Islet precursor cell (in vitro differentiated cells): ENCODE data around the gene PPP1R12C.
A peak's percentile ranks its signal among the peaks of the same experiment; 100 is the strongest.

Experiments used
- DNase-seq: peaks from one replicate; pipeline ENCODE4 v3.0.0-alpha.2; 2018

Gene PPP1R12C

DNA sequence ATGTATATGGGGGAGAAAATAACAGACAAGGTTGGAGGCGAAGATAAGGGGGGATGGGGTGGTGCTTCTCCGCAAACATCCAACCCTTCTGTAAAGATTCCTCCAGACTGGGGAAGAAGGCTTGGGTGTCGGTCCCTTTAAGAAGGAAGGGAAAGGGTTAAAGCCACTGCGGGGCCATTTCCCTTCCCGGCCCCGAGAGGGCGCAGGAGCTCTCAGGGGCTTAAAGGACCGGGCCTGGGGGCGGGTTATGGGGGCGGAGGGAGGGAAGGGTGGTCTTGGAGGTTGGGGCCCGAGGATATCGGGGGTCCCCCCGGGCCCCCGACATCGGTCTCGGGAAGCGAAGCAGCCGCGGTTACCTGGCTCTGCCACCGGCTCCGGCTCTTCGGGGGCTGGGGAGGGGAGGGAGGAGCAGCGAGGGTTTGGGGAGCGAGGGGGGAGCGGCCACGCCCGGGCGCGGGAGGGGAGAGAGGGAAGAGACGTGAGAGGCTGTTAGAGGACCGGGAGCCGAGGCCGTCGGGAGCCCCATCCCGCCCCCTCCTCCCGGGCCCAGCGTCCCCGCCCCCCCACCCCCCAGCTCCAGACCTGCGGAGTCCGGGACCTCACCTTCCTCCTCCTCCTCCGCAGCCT, 28.8 kb upstream of the PPP1R12C start:
- no peak for DNase-seq

DNA sequence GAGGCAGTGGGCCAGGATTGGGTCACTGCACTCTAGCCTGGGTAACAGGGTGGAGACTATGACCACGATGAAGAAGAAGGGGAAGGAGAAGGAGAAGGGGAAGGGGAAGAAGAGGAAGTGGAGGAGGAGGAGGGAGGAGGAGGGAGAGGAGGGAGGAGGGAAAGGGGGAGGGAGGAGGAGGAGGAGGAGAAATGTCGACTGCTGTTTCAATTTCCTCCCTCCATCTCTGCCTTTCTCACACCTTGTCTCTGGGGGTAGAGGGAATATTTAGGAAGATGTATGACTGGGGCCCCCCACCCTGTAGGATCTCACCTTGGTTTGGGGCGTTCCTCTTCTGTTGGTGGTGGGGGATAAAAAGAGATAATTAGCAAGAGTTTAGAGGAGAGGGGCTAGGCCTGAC, 27.8 kb upstream of the PPP1R12C start:
- no peak for DNase-seq

DNA sequence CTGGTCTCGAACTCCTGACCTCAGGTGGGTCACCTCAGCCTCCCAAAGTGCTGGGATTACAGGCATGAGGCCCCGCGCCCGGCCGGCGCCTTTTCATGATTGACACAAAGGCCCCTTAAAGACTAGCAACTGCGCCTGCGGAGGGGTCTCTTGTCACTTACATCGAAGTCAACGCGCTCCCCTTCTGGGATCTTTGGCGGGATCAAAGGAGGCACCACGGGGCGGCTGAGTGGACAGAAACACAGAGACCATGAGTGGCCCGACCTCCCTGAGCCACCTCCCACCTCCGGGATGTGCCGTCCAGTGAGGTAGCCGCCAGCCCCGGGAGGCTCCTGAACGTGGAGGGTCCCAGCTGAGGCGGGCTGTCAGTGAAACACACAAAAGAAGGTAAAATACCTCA, 24.3 kb upstream of the PPP1R12C start:
- no peak for DNase-seq

DNA sequence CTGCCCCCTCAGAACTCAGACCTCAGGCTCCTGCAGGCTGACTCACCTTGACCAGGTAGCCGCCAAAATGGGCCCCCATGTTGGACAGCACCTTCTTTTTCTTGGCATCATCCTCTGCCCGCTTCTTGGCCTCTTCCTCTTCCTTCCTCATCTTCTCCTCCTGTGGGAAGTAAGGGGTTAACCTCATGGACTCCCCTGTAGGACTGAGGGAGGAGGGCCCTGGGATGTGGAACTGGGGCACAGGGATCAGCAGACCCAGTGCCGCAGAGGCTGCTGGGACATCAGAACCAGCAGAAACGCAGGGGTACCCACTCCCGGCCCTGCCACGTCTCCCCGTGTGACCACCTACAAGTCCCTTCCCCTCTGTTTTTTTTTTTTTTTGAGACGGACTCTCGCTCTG, 20.5 kb upstream of the PPP1R12C start:
- DNase-seq = no peak

DNA sequence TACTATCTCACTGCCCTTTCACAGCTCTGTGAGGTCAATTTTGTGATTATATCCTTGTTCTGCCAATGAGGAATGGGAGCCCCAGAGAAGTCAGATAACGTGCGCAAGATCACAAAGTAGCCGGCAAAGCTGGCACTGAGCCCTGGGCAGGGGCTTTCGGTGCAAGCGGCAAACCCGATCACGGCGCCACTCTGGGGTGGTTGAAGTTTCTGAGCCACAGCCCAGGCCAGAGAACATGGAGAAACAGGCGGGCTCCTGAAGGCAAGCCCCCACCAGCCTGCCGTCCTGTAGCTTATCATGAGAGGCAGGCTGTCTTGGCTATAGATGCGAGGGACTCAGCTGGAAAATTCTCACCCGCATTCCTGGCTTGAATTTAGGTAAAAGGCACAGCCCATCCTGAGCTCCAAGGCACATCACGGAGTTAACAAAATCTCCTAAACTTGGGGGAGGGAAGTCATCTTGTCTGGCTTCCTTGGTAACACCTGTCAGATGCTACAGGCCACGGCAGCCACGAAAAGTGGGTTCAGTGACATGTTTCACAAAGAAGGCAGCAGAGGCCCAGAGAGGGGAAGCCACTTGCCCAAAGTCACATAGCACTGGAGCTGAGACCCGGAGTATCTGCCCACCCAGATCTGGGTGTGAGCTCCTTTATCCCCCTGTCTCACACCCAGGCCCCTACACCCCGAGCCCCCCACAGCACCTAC, 19.1 kb upstream of the PPP1R12C start:
- DNase-seq = no peak

DNA sequence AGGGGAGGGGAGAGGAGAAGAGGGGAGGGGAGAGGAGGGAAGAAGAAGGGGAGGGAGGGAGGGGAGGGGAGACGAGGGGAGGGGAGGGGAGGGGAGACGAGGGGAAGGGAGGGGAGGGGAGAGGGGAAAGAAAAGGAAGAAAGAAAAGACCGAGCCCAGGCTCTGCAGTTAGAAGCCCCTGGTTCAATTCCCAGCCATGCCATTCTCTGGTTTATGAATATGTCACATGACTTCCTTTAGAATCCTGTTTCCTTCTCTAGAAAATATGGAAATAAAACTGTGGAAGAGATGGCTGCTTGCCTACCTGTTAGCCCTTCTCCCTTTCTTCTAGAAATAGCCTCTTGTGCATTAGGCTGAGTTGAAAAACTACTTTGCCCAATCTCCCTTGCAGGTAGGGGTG, 17.3 kb upstream of the PPP1R12C start:
- DNase-seq = no peak

DNA sequence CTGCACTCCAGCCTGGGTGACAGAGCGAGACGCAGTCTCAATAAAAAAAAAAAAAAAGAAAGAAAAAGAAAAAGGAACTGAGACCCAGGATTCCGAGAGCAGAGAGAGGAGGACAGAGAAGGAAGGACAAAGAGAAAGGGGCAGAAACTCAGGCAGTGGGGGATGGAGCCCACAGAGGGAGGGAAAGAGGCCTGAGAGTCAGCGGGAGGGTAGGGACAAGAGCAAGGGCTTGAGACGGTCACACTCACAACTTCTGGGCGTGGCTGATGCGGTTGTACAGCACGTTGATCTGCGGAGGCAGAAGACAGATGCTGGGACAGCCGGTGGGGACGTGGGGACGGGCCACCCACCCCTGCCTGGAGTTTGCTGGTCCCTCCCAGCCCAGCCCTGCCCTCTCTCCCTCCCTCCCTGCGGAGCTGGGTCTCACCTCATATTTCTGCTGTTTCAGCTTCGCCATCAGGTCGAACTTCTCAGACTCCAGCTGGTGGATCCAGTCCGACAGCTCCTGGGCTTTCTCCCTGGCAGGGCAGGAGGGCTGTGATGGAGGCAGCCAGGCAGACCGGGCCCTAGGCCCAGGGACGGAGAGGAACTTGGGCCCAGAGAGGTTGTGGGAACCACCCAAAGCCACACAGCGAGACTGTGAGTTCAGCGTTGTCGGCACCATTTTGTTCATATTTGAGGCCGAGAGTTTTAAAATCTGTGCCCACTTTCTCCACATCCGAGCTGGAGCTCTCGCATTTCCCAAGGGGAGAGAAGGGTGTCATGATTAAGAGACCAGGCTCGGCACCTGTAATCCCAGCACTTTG, 16.4 kb upstream of the PPP1R12C start:
- no peak for DNase-seq

DNA sequence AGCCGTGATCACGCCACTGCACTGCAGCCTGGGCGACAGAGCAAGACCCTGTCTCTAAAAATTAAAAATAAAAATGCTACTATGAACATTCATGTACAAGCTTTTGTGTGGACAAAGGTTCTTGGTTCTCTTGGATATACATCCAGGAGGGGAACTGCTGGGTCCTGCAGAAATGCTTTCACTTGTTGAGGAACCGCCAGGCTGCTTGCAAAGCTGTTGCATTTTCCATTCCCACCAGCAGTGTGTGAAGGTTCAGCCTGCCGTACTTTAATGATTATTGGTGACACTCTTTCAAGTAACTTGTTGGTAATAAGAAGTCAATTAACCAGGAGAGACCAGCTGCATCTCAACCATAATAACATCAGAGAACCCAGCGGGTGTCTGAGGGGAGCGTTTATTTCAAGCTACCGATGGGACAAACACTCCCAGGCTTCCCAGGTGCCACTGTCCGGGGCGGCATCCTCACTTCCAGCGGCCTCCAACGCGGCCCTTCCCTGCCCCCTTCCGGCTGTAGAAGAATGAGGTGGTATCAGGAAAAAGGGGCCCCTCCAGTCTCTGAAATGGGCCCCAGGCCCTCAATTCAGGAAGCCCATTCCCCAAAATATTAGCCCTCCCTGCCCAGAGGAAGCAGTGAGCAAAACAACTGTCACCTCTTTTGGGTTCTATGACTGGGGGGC, 15.2 kb upstream of the PPP1R12C start:
- no peak for DNase-seq

DNA sequence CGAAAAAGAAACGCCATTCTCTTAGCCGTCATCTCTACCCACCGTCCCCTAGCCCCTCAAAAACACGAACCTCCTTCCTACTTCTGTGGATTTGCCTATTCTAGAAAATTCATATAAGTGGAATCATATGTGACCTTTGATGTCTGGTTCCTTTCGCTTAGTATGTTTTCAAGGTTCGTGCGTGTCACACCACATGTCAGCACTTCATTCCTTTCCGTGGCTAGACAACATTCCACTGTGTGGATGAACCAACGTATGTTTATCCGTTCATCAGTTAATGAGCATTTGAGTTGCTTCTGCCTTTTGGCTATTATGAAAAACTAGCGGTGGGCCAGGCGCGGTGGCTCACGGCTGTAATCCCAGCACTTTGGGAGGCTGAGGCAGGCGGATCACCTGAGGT, 14.0 kb upstream of the PPP1R12C start:
- no peak for DNase-seq

DNA sequence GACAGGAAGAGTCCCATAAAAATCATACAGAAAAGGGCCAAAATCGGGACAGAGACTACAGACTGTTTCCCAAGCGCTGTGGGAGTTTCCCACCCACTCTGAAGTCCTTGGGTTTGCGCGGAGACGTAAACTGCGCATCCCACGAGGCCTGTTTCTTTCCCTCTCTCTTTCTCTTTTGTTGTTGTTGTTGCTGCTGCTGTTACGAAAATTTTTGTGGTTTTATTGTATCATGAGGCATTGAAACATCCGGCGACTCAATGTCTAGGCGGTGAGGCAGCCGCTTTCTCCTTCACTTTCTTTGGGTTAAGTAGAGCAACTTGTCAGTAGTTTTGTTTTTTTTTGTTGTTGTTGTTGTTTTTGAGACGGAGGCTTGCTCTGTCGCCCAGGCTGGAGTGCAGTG, 1.6 kb upstream of the PPP1R12C start:
- DNase-seq = no peak

DNA sequence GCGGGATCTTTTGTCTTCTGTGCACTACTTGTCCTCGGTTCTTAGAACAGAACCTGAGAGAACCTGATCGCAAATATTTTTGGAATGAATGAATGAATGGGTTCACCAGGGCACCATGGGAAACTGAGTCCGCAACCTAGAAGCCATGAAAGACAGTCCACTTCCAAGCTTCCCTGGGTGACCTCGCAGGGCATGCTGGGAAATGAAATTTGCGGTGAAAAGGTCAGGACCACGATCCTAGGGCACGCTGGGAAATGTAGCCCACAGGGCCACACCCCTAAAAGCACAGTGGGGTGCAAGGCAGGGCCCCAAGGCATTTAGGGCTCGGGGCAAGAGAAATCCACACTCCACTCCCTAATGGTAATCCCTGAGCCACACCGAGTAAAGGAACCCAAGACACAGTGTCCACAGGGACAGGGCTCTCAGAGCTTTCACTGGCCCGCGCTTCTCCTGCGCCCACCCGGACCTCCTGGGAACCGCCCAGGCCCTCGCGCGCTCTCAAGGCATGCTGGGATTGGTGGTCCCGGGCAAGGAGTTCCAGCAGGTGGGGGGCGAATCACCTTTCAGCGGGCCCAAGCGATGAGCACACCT, 1.1 kb upstream of the PPP1R12C start:
- DNase-seq = no peak

DNA sequence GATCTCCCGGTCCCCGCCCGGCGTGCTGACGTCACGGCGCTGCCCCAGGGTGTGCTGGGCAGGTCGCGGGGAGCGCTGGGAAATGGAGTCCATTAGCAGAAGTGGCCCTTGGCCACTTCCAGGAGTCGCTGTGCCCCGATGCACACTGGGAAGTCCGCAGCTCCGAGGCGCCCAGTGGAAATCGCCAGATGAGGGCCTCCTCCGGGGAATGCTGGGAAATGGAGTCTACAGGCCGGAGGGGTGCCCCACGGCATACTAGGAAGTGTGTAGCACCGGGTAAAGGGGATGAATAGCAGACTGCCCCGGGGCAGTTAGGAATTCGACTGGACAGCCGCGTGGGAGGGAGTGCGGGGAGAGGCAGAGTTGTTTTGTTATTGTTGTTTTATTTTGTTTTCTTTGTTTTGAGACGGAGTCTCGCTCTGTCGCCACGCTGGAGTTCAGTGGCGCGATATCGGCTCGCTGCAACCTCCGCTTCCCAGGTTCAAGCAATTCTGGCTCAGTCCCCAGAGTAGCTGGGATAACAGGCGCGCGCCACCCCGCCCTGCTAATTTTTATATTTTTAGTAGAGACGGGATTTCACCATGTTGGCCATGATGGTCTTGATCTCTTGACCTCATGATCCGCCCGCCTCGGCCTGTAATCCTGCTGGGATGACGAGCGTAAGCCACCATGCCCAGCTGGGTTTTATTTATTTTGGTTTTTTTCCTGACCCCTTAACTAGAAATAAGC, 390 bp upstream of the PPP1R12C start:
- DNase-seq = peak; percentile 100

DNA sequence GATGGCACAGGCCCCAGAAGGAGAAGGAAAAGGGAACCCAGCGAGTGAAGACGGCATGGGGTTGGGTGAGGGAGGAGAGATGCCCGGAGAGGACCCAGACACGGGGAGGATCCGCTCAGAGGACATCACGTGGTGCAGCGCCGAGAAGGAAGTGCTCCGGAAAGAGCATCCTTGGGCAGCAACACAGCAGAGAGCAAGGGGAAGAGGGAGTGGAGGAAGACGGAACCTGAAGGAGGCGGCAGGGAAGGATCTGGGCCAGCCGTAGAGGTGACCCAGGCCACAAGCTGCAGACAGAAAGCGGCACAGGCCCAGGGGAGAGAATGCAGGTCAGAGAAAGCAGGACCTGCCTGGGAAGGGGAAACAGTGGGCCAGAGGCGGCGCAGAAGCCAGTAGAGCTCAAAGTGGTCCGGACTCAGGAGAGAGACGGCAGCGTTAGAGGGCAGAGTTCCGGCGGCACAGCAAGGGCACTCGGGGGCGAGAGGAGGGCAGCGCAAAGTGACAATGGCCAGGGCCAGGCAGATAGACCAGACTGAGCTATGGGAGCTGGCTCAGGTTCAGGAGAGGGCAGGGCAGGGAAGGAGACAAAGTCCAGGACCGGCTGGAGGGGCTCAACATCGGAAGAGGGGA, 1.1 kb downstream of the PPP1R12C start:
- peak; percentile 75 for DNase-seq

DNA sequence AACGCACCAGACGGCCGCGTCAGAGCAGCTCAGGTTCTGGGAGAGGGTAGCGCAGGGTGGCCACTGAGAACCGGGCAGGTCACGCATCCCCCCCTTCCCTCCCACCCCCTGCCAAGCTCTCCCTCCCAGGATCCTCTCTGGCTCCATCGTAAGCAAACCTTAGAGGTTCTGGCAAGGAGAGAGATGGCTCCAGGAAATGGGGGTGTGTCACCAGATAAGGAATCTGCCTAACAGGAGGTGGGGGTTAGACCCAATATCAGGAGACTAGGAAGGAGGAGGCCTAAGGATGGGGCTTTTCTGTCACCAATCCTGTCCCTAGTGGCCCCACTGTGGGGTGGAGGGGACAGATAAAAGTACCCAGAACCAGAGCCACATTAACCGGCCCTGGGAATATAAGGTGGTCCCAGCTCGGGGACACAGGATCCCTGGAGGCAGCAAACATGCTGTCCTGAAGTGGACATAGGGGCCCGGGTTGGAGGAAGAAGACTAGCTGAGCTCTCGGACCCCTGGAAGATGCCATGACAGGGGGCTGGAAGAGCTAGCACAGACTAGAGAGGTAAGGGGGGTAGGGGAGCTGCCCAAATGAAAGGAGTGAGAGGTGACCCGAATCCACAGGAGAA, 1.9 kb downstream of the PPP1R12C start:
- no peak for DNase-seq

DNA sequence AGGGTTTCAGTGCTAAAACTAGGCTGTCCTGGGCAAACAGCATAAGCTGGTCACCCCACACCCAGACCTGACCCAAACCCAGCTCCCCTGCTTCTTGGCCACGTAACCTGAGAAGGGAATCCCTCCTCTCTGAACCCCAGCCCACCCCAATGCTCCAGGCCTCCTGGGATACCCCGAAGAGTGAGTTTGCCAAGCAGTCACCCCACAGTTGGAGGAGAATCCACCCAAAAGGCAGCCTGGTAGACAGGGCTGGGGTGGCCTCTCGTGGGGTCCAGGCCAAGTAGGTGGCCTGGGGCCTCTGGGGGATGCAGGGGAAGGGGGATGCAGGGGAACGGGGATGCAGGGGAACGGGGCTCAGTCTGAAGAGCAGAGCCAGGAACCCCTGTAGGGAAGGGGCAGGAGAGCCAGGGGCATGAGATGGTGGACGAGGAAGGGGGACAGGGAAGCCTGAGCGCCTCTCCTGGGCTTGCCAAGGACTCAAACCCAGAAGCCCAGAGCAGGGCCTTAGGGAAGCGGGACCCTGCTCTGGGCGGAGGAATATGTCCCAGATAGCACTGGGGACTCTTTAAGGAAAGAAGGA, 2.8 kb downstream of the PPP1R12C start:
- no peak for DNase-seq

DNA sequence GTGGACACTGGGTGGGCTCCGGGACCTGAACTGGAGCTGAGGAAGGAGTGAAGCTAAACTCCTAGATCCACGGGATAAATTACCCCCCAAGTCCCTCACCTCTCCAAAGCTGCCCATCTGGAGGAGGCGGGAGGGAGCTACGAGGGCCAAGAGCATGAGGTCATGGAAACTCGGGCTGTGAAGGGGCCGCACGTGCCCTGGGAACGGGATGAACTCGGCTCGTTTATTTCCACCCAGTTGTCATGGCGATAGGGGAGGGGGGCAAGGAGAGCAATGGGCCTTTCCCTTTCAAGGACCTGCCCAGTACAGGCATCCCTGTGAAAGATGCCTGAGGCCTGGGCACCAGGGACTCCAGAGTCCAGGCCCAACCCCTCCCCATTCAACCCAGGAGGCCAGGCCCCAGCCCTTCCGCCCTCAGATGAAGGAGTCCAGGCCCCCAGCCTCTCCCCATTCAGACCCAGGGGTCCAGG, 3.8 kb downstream of the PPP1R12C start:
- DNase-seq = peak; percentile 96

DNA sequence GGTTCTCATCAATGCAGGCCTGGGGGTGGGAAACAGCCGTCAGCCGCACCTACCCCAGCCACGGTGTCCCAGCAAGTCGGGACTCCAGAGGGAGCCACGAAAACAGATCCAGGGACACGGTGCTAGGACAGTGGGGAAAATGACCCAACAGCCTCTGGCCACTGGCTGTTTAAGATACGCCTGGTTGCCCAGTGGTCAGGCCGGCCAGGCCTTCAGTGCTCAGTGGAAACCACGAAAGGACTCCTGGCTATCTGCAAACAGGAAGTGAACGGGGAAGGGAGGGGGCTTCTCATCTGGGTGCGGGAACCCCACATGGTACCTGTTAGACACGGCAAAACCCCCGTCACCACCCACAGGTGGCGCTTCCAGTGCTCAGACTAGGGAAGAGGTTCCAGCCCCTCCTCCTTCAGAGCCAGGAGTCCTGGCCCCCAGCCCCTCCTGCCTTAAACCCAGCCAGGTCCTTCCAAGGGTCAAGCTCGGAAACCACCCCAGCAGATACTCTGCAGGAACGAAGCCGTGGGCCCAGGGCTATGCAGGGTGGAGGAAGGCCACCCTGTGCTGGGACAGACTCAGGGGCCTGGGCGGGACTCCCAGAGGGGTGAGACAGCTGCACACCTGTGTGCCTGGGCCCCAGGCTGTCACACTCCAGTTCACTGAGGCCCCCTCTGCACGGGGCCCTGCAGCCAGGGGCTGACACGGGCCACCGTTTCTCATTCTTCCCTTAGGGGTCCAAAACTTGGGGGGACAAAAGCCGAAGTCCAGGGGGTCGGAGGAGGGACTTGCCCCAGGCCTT, 4.5 kb downstream of the PPP1R12C start:
- no peak for DNase-seq

DNA sequence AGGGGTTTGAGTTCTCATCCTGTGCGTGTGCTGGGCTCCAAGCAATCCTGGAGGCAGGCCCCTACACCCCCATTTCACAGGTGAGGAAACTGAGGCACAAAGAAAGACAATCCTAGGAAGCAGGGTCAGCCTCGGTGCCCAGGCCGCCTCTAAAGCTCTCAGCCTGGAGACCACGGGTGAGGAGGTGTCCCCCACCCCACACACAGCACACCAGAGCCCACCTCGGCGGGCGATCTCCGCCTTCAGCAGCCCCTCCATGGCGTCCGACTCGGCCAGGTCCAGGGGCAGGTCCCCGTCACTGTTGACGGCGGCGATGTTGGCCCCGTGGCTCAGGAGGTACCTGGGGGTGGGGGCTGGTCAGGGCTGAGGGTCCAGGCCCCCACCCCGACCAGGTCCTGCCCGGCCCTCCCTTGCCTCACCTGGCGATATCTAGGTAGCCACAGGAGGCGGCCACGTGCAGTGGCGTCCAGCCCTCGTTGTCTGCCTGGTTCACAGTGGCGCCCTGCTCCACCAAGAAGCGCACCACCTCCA, 5.1 kb downstream of the PPP1R12C start:
- no peak for DNase-seq

DNA sequence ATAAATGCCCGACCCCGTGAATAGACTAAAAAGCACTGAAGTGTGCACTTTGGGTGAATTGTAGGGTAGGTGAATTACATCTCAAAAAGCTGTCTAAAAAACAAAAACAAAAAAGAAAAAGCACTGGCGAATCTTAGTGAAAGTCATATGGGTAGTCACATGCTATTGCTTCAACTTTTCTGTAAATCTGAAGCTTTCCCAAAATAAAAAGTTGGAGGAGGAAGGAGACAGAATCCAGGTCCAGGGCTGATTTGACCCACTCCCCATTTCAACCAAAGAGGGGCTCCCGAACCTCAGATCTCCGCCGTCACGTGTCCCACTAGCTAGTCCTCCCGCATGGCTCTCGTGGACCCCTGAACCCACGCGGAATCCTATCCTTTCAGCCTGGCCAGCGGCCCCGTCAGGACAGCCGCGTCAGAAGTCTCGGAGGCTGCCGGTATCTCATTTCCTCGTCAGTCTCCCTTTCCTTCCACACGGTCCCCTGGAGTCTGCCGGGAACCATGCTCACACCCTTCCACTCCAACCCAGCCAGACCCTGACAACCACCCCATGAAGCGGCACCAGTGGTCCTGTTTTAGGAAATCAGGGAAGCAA, 6.1 kb downstream of the PPP1R12C start:
- no peak for DNase-seq
